HG03469 (cell line): ENCODE measurements around the gene COPZ1.
A peak's percentile ranks its signal among the peaks of the same experiment; 100 is the strongest.

Experiments used
- ATAC-seq: cut with Tn5 transposase; IDR thresholded peaks from one replicate; pipeline ENCODE4 v1.9.1; 2021; ENCODE audit warnings: mild to moderate bottlenecking, moderate library complexity, moderate number of reproducible peaks; ENCODE audit not compliant: unreplicated experiment

The COPZ1 gene

GRCh38 chr12:54390668-54391551, 66.0 kb downstream of the COPZ1 start:
- ATAC-seq: no peak

- ATAC-seq: no peak
Observed at GRCh38 chr12:54392485-54393206, 67.7 kb downstream of the COPZ1 start.

GRCh38 chr12:54393207-54393609, 68.3 kb downstream of the COPZ1 start:
- no peak for ATAC-seq

- no peak for ATAC-seq
Observed at GRCh38 chr12:54393743-54394142, 68.8 kb downstream of the COPZ1 start.

GRCh38 chr12:54394281-54394719, 69.4 kb downstream of the COPZ1 start:
- no peak for ATAC-seq

- ATAC-seq: no peak
Observed at GRCh38 chr12:54394986-54395385, 70.1 kb downstream of the COPZ1 start.

- ATAC-seq: no peak
Observed at GRCh38 chr12:54395545-54395944, 70.6 kb downstream of the COPZ1 start.

GRCh38 chr12:54397157-54397556, 72.2 kb downstream of the COPZ1 start:
- ATAC-seq: no peak

- ATAC-seq: no peak
Observed at GRCh38 chr12:54398218-54398617, 73.3 kb downstream of the COPZ1 start.

- ATAC-seq: peak; percentile 74
Observed at GRCh38 chr12:54398995-54399793, 74.3 kb downstream of the COPZ1 start.

- no peak for ATAC-seq
Observed at GRCh38 chr12:54401119-54401518, 76.2 kb downstream of the COPZ1 start.
